Transverse colon (tissue), 4 donors: Measurements from ENCODE around the gene VEGFA. TPM values are rescaled to one million over a fixed set of nuclear protein-coding genes. Genes with fewer than 3 reads are reported as not detected.

Experiments used
- DNase-seq: peaks from one replicate; pipeline ENCODE4 v3.0.0-alpha.2; 2019
- H3K27ac ChIP-seq, 4 donors: fragments of 200-600 bp; sonication (generic); 2 replicates each; pipeline ENCODE4 v1.5.1; 2016 to 2018; ENCODE audit warnings: inconsistent platforms in 4 of 4
- H3K27me3 ChIP-seq: fragments of 200-600 bp; sonication (generic); 2 replicates; pipeline ENCODE4 v1.5.1; 2017; ENCODE audit warnings: inconsistent platforms
- H3K36me3 ChIP-seq, 4 donors: fragments of 200-600 bp; sonication (generic); 2 replicates each; pipeline ENCODE4 v1.5.1; 2017 to 2019; ENCODE audit warnings: inconsistent platforms in 4 of 4
- H3K4me1 ChIP-seq, 4 donors: fragments of 200-600 bp; sonication (generic); 2 replicates each; pipeline ENCODE4 v1.5.1; 2017 to 2020; ENCODE audit warnings: inconsistent platforms in 4 of 4
- H3K4me3 ChIP-seq, 4 donors: fragments of 200-600 bp; sonication (generic); 1 replicate in 1 of 4; 2 replicates in 3 of 4; pipeline versions ENCODE4 v1.5.1 to v1.6.1; 2017 to 2019; ENCODE audit warnings: inconsistent platforms in 4 of 4
- H3K9me3 ChIP-seq, 2 donors: fragments of 200-600 bp; sonication (generic); 2 replicates each; pipeline ENCODE4 v1.5.1; 2017 to 2019; ENCODE audit warnings: inconsistent platforms in 2 of 2
- EP300 ChIP-seq: sonication (generic); formaldehyde crosslinking; IDR thresholded peaks from one replicate; pipeline ENCODE4 v1.6.1; 2017; ENCODE audit warnings: antibody characterized with exemption, low read depth
- POLR2A ChIP-seq: fragments of 450-650 bp; IDR thresholded peaks from one replicate; pipeline ENCODE4 v1.6.1; 2016; ENCODE audit warnings: antibody characterized with exemption, mild to moderate bottlenecking, moderate library complexity
- POLR2AphosphoS5 ChIP-seq, 3 donors: sonication (generic); formaldehyde crosslinking; IDR thresholded peaks; one replicate each; pipeline ENCODE4 v1.6.1; 2016; ENCODE audit warnings: antibody characterized with exemption in 3 of 3
- WGBS, 2 donors: methylation state at CpG; one replicate each; pipeline ENCODE4 v1.1.5; 2018; ENCODE audit warnings: low coverage in 1 of 2; 5-methylcytosine and 5-hydroxymethylcytosine counted together
- in situ Hi-C, 4 donors: fragments of 200-750 bp; cut with MboI; loops; one replicate each; pipeline versions ENCODE4 v1.15.0 to v1.15.1; 2017; ENCODE audit warnings: low sequenced_read_pairs in 3 of 4, low pct_ligation_motif_present in 1 of 4, low pct_unique_long_range_greater_than_20kb in 1 of 4
- intact Hi-C: fragments of 100-400 bp; cut with DNase I; formaldehyde crosslinking; loops from one replicate; pipeline ENCODE4 v1.15.1; 2023; ENCODE audit warnings: low total_unique reads
- total RNA-seq, 4 donors: library from RNA; depleted of rRNA; stranded (reverse); fragments of >200 nt; gene quantifications; one replicate each; pipeline ENCODE4 v1.1.0, GENCODE V29; 2016
- TF ChIP-seq, protein P1 (sequence below), 5 experiments: fragments of 200-600 bp in 3 of 5; fragments of 450-650 bp in 2 of 5; sonication (generic) in 3 of 5; IDR thresholded peaks; 1 replicate in 2 of 5; 2 replicates in 3 of 5; pipeline ENCODE4 v1.5.1; 2016 to 2017; ENCODE audit warnings: antibody characterized with exemption in 5 of 5, inconsistent platforms in 3 of 5, mild to moderate bottlenecking in 2 of 5, moderate library complexity in 1 of 5

VEGFA gene
- total RNA-seq, 4 donors from 2014 or later = 131 to 608 (median 203) TPM

- Histone ChIP-seq H3K9me3 (no peaks in the 10 kb centered on the region), H3K36me3 (peaks cover 0 to 3% (median 0%) of the 10 kb centered on the region in 4 donors), H3K4me1 (peaks cover 14 to 65% (median 50%) of the 10 kb centered on the region in 4 donors), H3K27ac (peak overlapping the region; percentile 96 to 99 (median 96)), H3K27me3 (no peaks in the 10 kb centered on the region), H3K4me3 (peak overlapping the region; percentile 68 to 88 (median 83))
- DNase-seq = peak; percentile 43
- in situ Hi-C loops (loop anchor here in 2 of 4 donors (25.0 kb wide), 1 partner anchor 110 kb away; no protein-coding TSS in a partner anchor), intact Hi-C loops (no loop called here)
- TF ChIP-seq, protein P1, sequence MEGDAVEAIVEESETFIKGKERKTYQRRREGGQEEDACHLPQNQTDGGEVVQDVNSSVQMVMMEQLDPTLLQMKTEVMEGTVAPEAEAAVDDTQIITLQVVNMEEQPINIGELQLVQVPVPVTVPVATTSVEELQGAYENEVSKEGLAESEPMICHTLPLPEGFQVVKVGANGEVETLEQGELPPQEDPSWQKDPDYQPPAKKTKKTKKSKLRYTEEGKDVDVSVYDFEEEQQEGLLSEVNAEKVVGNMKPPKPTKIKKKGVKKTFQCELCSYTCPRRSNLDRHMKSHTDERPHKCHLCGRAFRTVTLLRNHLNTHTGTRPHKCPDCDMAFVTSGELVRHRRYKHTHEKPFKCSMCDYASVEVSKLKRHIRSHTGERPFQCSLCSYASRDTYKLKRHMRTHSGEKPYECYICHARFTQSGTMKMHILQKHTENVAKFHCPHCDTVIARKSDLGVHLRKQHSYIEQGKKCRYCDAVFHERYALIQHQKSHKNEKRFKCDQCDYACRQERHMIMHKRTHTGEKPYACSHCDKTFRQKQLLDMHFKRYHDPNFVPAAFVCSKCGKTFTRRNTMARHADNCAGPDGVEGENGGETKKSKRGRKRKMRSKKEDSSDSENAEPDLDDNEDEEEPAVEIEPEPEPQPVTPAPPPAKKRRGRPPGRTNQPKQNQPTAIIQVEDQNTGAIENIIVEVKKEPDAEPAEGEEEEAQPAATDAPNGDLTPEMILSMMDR (IDR thresholded peaks at IDR 0.05) = no peak
- TF ChIP-seq POLR2A (no peak), EP300 (no peak), POLR2AphosphoS5 (IDR thresholded peaks at IDR 0.05) (no peak)
- WGBS, 2 donors = 44% methylated on average over 7 of the region's 7 CpGs; no CpG with 5 or more reads in 1 of the 2 donors
Measured at GRCh38 chr6:43772681-43773049, 2.7 kb downstream of the VEGFA start.

DNA sequence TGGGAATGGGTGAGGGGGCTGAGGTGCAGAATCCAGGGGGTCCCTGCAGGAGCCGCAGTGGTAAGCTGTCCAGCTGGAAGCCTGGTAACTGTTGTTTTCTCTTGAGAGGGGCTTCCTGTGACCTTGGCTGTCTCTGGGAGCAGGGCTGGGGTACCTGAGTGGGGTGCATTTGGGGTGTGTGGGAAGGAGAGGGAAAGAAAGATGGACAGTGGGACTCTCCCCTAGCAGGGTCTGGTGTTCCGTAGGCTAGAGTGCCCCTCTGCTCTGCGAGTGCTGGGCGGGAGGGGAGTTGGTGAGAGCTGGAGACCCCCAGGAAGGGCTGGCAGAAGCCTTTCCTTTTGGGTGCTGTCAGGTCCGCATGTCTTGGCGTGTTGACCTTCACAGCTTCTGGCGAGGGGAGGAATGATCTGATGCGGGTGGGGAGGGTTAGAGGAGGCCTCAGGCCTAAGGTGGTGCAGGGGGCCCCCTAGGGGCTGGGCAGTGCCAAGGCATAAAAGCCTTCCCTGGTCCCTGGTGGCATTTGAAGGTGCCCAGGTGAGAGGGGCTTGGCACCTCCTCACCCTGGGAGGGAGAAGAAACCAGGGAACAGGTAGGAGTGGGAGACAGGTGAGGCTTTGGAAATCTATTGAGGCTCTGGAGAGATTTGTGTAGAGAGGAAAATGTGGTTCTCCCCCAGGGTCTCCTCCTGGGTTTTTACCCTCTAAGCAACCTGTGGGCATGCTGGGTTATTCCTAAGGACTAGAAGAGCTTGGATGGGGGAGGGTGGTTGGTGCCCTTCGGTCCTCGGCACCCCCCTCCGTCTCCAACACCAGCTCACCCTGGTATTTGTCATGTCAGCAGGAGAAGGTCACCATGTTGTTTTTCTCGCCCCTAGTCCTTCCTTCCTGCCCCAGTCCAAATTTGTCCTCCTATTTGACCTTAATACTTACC lies 3.3 kb downstream of the VEGFA start:
- WGBS, 2 donors = 45% methylated on average over 12 of the region's 12 CpGs; no CpG with 5 or more reads in 1 of the 2 donors
- peak overlapping the region; percentile 14 to 88 (median 83) for H3K4me3 ChIP-seq
- DNase-seq = peak; percentile 82
- H3K36me3 ChIP-seq = peaks cover 0 to 10% (median 3%) of the 10 kb centered on the region in 4 donors
- in situ Hi-C loops = loop anchor here in 2 of 4 donors (25.0 kb wide), 1 partner anchor 111 kb away; no protein-coding TSS in a partner anchor
- H3K9me3 ChIP-seq = no peaks in the 10 kb centered on the region
- intact Hi-C loops = no loop called here
- TF ChIP-seq, protein P1 (IDR thresholded peaks at IDR 0.05) = peak; percentile 76 to 91 (median 79)
- TF ChIP-seq POLR2AphosphoS5 (IDR thresholded peaks at IDR 0.05) (peak in 2 of 3 donors; percentile 73 to 76), POLR2A (peak; percentile 62), EP300 (no peak)
- H3K27me3 ChIP-seq = no peaks in the 10 kb centered on the region
- peak overlapping the region; percentile 96 to 99 (median 96) for H3K27ac ChIP-seq
- H3K4me1 ChIP-seq = peaks cover 14 to 59% (median 45%) of the 10 kb centered on the region in 4 donors

DNA sequence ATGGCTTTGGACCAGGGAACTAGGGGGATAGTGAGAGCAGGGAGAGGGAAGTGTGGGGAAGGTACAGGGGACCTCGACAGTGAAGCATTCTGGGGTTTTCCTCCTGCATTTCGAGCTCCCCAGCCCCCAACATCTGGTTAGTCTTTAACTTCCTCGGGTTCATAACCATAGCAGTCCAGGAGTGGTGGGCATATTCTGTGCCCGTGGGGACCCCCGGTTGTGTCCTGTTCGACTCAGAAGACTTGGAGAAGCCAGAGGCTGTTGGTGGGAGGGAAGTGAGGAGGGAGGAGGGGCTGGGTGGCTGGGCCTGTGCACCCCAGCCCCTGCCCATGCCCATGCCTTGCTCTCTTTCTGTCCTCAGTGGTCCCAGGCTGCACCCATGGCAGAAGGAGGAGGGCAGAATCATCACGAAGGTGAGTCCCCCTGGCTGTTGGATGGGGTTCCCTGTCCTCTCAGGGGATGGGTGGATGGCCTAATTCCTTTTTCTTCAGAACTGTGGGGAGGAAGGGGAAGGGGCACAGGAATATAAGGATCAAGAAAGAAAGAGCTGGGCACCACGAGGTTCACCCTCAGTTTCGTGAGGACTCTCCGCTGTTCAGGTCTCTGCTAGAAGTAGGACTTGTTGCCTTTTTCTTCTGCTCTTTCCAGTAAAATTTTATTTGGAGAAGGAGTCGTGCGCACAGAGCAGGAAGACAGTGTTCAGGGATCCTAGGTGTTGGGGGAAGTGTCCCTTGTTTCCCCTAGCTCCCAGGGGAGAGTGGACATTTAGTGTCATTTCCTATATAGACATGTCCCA lies 4.2 kb downstream of the VEGFA start:
- in situ Hi-C loops = loop anchor here in 2 of 4 donors (25.0 kb wide), 1 partner anchor 112 kb away; no protein-coding TSS in a partner anchor
- 40% methylated on average over 12 of the region's 12 CpGs; no CpG with 5 or more reads in 1 of the 2 donors for WGBS, 2 donors
- no peak for DNase-seq
- H3K27ac ChIP-seq = peak overlapping the region; percentile 96 to 99 (median 96)
- intact Hi-C loops = no loop called here
- TF ChIP-seq POLR2A = no peak
- TF ChIP-seq EP300 = no peak
- no peak for TF ChIP-seq POLR2AphosphoS5 (IDR thresholded peaks at IDR 0.05)
- TF ChIP-seq, protein P1 (IDR thresholded peaks at IDR 0.05) = no peak
- peak overlapping the region in 2 of 4 donors; percentile 79 to 88 for H3K4me3 ChIP-seq
- peaks cover 14 to 50% (median 40%) of the 10 kb centered on the region in 4 donors for H3K4me1 ChIP-seq
- peaks cover 0 to 18% (median 6%) of the 10 kb centered on the region in 4 donors for H3K36me3 ChIP-seq
- H3K27me3 ChIP-seq = no peaks in the 10 kb centered on the region
- no peaks in the 10 kb centered on the region for H3K9me3 ChIP-seq
